NCI-H1694 (cell line): ENCODE data around the gene PLXNA2.

Experiments
- DNase-seq: peaks from one replicate; lab custom pipeline; 2025; lab: John Stamatoyannopoulos, UW

PLXNA2 gene

GRCh38 chr1:208222376-208223126 is 21.6 kb downstream of the PLXNA2 start:
- DNase-seq = no peak

GRCh38 chr1:208221291-208221622 is 22.9 kb downstream of the PLXNA2 start:
- DNase-seq = no peak

GRCh38 chr1:208219659-208220282 is 24.4 kb downstream of the PLXNA2 start:
- DNase-seq = no peak

- no peak for DNase-seq
Observed at GRCh38 chr1:208219098-208219658, 25.0 kb downstream of the PLXNA2 start.

GRCh38 chr1:208218237-208219097 is 25.7 kb downstream of the PLXNA2 start:
- no peak for DNase-seq

GRCh38 chr1:208217781-208218180 is 26.4 kb downstream of the PLXNA2 start:
- DNase-seq = no peak

- DNase-seq = no peak
Observed at GRCh38 chr1:208216806-208217205, 27.4 kb downstream of the PLXNA2 start.

GRCh38 chr1:208216062-208216461 is 28.1 kb downstream of the PLXNA2 start:
- DNase-seq = no peak

GRCh38 chr1:208215393-208215792 is 28.8 kb downstream of the PLXNA2 start:
- no peak for DNase-seq

- DNase-seq = no peak
Observed at GRCh38 chr1:208213786-208214185, 30.4 kb downstream of the PLXNA2 start.

GRCh38 chr1:208212893-208213292 is 31.3 kb downstream of the PLXNA2 start:
- DNase-seq = no peak

GRCh38 chr1:208211921-208212843 is 32.0 kb downstream of the PLXNA2 start:
- DNase-seq = no peak

GRCh38 chr1:208209896-208210589 is 34.1 kb downstream of the PLXNA2 start:
- no peak for DNase-seq

- DNase-seq = peak; percentile 84
Observed at GRCh38 chr1:208209286-208209685, 34.9 kb downstream of the PLXNA2 start.

- no peak for DNase-seq
Observed at GRCh38 chr1:208208132-208208487, 36.1 kb downstream of the PLXNA2 start.

GRCh38 chr1:208207388-208208131 is 36.6 kb downstream of the PLXNA2 start:
- no peak for DNase-seq

- DNase-seq = no peak
Observed at GRCh38 chr1:208206092-208206698, 38.0 kb downstream of the PLXNA2 start.

GRCh38 chr1:208205216-208206013 is 38.8 kb downstream of the PLXNA2 start:
- DNase-seq = no peak

- no peak for DNase-seq
Observed at GRCh38 chr1:208204779-208205178, 39.4 kb downstream of the PLXNA2 start.
